SU-DHL-6 (cell line): ENCODE results near the gene MOGAT3.

Source experiments
- EZH2phosphoT487 ChIP-seq: fragments of 200-600 bp; sonication (generic), shearing (Covaris generic); conservative IDR thresholded peaks from 2 replicates; pipeline ENCODE4 v1.6.1; 2018; ENCODE audit warnings: mild to moderate bottlenecking, antibody characterized with exemption, low read length, moderate library complexity, mixed read lengths
- TF ChIP-seq, protein P1 (sequence below): fragments of 200-600 bp; sonication (generic); IDR thresholded peaks from one replicate; pipeline ENCODE4 v1.5.1; 2017; ENCODE audit warnings: antibody characterized with exemption, mild to moderate bottlenecking, low read length, moderate library complexity; ENCODE audit not compliant: insufficient read depth, poor library complexity, severe bottlenecking

DNA sequence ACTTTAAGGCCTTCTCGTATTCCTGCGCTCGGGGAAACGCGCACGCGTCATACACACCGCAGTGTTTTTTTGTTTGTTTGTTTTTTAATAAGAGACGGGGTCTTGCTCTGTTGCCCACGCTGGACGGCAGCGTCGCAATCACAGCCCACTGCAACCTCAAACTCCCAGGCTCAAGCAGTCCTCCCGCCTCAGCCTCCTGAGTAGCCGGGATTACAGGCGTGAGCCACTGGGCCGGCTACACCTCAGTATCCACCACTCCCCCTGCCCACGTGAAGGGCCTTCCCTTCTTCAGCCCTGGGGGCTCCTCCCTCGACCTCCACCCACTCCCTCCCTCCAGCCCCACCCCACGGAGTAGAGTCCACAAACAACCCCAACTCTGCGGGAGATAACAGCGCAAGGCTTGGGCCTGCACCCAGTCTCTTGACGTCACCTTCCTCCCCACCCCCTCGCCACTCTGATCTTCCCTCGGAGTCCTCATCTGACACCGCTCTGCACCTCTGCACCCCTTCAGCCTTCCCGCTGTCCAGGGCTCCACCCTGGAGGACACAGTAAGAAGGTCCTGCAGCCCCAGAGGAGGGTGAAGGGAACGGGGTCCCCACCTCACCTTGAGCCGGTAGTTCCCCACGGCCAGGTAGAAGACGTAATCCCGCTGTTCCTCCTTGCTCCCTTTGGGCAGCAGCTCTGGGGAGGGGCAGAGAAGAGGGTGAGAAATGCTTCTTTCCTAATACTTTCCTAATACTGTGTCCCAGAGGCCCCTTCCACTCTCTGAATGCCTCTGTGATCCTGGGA is 39.6 kb upstream of the MOGAT3 start:
- TF ChIP-seq, protein P1, sequence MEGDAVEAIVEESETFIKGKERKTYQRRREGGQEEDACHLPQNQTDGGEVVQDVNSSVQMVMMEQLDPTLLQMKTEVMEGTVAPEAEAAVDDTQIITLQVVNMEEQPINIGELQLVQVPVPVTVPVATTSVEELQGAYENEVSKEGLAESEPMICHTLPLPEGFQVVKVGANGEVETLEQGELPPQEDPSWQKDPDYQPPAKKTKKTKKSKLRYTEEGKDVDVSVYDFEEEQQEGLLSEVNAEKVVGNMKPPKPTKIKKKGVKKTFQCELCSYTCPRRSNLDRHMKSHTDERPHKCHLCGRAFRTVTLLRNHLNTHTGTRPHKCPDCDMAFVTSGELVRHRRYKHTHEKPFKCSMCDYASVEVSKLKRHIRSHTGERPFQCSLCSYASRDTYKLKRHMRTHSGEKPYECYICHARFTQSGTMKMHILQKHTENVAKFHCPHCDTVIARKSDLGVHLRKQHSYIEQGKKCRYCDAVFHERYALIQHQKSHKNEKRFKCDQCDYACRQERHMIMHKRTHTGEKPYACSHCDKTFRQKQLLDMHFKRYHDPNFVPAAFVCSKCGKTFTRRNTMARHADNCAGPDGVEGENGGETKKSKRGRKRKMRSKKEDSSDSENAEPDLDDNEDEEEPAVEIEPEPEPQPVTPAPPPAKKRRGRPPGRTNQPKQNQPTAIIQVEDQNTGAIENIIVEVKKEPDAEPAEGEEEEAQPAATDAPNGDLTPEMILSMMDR: no peak
- no peak for TF ChIP-seq EZH2phosphoT487
